KMS-11 (cell line): ENCODE results near the gene SLITRK2.
A peak's percentile ranks its signal among the peaks of the same experiment; 100 is the strongest.

Experiments
- H2AFZ ChIP-seq: fragments of 200-600 bp; sonication (generic); 2 replicates; pipeline ENCODE4 v1.6.1; 2016; ENCODE audit warnings: antibody characterized with exemption, mixed run types, low read depth
- H3K27ac ChIP-seq: fragments of 200-600 bp; sonication (generic); 2 replicates; pipeline ENCODE4 v1.6.1; 2016; ENCODE audit warnings: mild to moderate bottlenecking, mixed run types
- H3K27me3 ChIP-seq: fragments of 200-600 bp; sonication (generic); 2 replicates; pipeline ENCODE4 v1.6.1; 2017; ENCODE audit warnings: mild to moderate bottlenecking, low read depth, mixed run types, moderate library complexity; ENCODE audit not compliant: insufficient read depth
- H3K36me3 ChIP-seq: fragments of 200-600 bp; sonication (generic); 2 replicates; pipeline ENCODE4 v1.6.1; 2017; ENCODE audit warnings: mild to moderate bottlenecking, mixed run types; ENCODE audit not compliant: insufficient read depth
- H3K4me1 ChIP-seq: fragments of 200-600 bp; sonication (generic); 2 replicates; pipeline ENCODE4 v1.6.1; 2016; ENCODE audit warnings: mild to moderate bottlenecking, low read depth, mixed run types; ENCODE audit not compliant: poor library complexity, severe bottlenecking
- H3K4me2 ChIP-seq: fragments of 200-600 bp; sonication (generic); 2 replicates; pipeline ENCODE4 v1.7.0; 2016; ENCODE audit warnings: mild to moderate bottlenecking, mixed run types
- H3K4me3 ChIP-seq: fragments of 200-600 bp; sonication (generic); IDR thresholded peaks from 2 replicates; pipeline ENCODE4 v1.6.1; 2017; ENCODE audit warnings: low read depth, low read length, mixed read lengths; ENCODE audit not compliant: insufficient read depth
- H3K79me2 ChIP-seq: fragments of 200-600 bp; sonication (generic); 2 replicates; pipeline ENCODE4 v1.6.1; 2016; ENCODE audit warnings: low read depth, mixed run types; ENCODE audit not compliant: insufficient read depth
- H3K9ac ChIP-seq: fragments of 200-600 bp; sonication (generic); 2 replicates; pipeline ENCODE4 v1.6.1; 2016; ENCODE audit warnings: mild to moderate bottlenecking, mixed run types
- H4K20me1 ChIP-seq: fragments of 200-600 bp; sonication (generic); 2 replicates; pipeline ENCODE4 v1.6.1; 2016; ENCODE audit warnings: mild to moderate bottlenecking, mixed run types; ENCODE audit not compliant: insufficient read depth
- CTCF ChIP-seq: fragments of 200-600 bp; sonication (generic); conservative IDR thresholded peaks from 2 replicates; pipeline ENCODE4 v1.6.1; 2017; ENCODE audit warnings: low read depth, mild to moderate bottlenecking, antibody characterized with exemption, low read length, moderate library complexity, mixed read lengths

SLITRK2 gene

DNA sequence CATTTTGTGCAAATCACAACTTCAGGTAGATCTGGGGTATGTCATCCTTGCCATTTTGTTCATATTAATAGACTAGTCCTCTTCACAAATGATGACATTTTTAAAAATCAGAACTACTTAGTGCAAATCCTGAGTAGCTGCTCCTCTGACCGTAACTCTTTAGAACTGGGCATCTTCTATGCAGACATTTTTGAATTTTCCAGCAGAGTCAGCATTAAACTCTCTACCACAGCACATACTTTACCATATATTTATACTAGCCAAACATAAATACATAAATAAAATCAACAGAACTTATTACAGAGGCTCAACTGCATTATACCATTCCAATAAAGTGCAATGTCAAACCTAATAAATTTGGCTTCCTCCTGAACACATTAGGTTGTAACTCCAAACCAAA, 4.5 kb upstream of the SLITRK2 start:
- H3K4me3 ChIP-seq, result no peak overlapping the region
- H3K36me3 ChIP-seq, result no peaks in the 10 kb centered on the region
- H3K27me3 ChIP-seq, result no peaks in the 10 kb centered on the region
- TF ChIP-seq CTCF, result no peak
- H3K79me2 ChIP-seq, result no peaks in the 10 kb centered on the region
- no peak overlapping the region for H3K27ac ChIP-seq
- H2AFZ ChIP-seq, result no peak overlapping the region
- no peak overlapping the region for H3K9ac ChIP-seq
- no peaks in the 10 kb centered on the region for H3K4me1 ChIP-seq
- no peak overlapping the region for H3K4me2 ChIP-seq
- H4K20me1 ChIP-seq, result no peaks in the 10 kb centered on the region

DNA sequence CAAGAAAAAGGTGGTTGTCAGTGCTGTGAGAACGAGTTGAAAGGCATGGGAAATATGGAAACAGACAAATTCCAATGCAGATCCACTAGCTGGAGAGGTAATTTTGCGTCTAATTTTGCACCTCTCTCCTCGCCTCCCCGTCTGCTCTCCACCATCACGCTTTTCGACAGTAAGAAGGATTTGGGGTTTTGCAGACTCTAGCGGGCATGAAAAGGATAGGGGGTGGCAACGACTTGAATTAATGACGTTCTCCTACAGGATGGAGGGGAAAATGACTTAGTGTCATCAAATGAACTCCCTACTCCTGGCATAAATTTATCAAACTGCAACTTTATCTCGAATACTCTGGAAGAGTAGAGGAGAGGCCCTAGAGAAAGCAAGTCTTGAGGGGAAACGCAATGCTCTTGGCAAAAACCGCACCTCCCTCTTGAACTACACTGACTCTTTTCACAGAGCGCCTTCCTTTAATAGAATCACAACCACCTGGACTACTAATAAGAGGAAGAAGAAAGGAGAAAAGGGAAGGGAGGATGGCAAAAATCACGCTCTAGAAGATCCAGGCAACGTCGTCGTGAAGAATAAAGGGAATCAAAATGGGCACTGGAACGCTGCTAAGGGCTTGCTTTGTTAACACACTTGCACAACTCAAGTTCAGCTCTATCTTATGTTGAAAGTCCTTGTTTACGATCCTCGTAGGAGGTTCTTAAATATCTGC, 871 bp upstream of the SLITRK2 start:
- Histone ChIP-seq H3K4me1 (peaks cover 8% of the 10 kb centered on the region), H3K36me3 (no peaks in the 10 kb centered on the region), H3K4me3 (no peak overlapping the region), H2AFZ (no peak overlapping the region), H3K27me3 (peaks cover 10% of the 10 kb centered on the region; the same call in 1 of the 2 replicates), H3K27ac (no peak overlapping the region), H4K20me1 (no peaks in the 10 kb centered on the region), H3K9ac (no peak overlapping the region), H3K79me2 (no peaks in the 10 kb centered on the region), H3K4me2 (0 out of 2 replicates have a peak overlapping the region, but pooled peaks have one; percentile 21)
- no peak for TF ChIP-seq CTCF

DNA sequence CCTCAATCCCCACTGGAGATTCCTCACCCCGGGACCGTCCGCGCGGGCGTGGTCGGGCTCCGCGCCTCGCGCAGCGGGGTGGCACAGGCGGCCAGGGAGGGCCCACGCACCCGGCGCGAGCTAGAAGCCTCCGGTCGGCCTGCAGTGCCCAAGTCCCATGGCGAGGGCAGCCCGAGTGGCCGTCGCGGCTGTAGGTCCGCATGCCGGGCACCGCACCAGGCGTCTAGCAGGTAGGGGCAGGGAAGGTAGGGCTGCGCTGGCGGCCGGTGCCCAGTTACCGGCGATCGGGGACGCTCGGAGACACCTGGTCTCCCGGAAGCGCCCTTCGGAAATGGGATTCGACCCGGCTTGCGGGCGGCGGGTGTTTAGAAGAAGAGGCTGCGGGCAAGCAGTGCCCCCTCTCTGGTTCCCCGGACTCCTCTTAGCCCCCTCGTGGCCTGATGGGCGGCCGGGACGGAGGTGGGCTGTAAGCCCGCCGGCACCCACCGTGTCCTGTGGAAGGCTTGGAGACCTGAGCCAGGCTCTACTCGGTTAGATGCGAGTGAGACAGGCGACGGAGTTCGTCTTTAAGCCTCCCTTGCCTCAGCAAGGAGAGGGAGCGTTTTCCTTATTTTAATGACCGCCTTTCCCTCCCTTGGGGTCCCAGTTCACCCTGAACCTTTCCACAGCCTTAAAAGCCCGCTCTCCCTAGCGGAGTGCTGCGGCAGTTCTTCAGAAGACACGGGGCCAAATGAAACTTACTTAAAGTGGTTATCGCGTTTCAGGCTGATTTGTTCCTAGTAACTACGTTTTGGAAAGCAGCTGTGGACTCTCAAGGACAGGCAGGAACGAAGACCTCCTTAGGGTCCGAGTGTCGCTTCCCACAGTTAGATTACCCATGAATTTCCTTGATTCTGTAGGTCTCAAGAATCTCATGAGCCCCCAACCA, 821 bp downstream of the SLITRK2 start:
- H3K4me2 ChIP-seq, result peak overlapping the region; percentile 86
- no peak overlapping the region for H3K9ac ChIP-seq
- H4K20me1 ChIP-seq, result no peaks in the 10 kb centered on the region
- H2AFZ ChIP-seq, result peak overlapping the region; percentile 57
- no peak for TF ChIP-seq CTCF
- H3K4me3 ChIP-seq, result no peak overlapping the region
- no peaks in the 10 kb centered on the region for H3K79me2 ChIP-seq
- no peak overlapping the region for H3K27ac ChIP-seq
- peaks cover 10% of the 10 kb centered on the region; the same call in 1 of the 2 replicates for H3K27me3 ChIP-seq
- H3K36me3 ChIP-seq, result no peaks in the 10 kb centered on the region
- peaks cover 8% of the 10 kb centered on the region for H3K4me1 ChIP-seq

GRCh38 chrX:145820825-145821224, 3.2 kb downstream of the SLITRK2 start:
- no peak for TF ChIP-seq CTCF
- no peak overlapping the region for H2AFZ ChIP-seq
- H3K4me3 ChIP-seq, result no peak overlapping the region
- no peaks in the 10 kb centered on the region for H3K79me2 ChIP-seq
- no peaks in the 10 kb centered on the region for H4K20me1 ChIP-seq
- peaks cover 8% of the 10 kb centered on the region for H3K4me1 ChIP-seq
- no peak overlapping the region for H3K9ac ChIP-seq
- H3K27me3 ChIP-seq, result peaks cover 10% of the 10 kb centered on the region; the same call in 1 of the 2 replicates
- H3K4me2 ChIP-seq, result no peak overlapping the region
- no peaks in the 10 kb centered on the region for H3K36me3 ChIP-seq
- H3K27ac ChIP-seq, result no peak overlapping the region
